Astrocyte (in vitro differentiated cells and primary cell): Measurements from ENCODE around the gene KCNJ2.

Experiments used
- CTCF ChIP-seq: IDR thresholded peaks from 2 replicates; pipeline ENCODE4 v1.5.1; 2011; ENCODE audit warnings: low read depth, mild to moderate bottlenecking, inconsistent platforms, low read length, moderate library complexity; ENCODE audit not compliant: insufficient read depth
- EZH2 ChIP-seq: IDR thresholded peaks from 2 replicates; pipeline ENCODE4 v1.6.1; 2012; ENCODE audit warnings: mild to moderate bottlenecking, low read length, inconsistent platforms; ENCODE audit not compliant: insufficient read depth

- TF ChIP-seq EZH2 (no peak), CTCF (no peak)
Measured at GRCh38 chr17:70157151-70157550, 12.2 kb upstream of the KCNJ2 start.
